Measurements from ENCODE around the gene CLIP2. TPM values are rescaled to one million over a fixed set of nuclear protein-coding genes. Genes with fewer than 3 reads are reported as not detected.

The CLIP2 gene
- total and polyA plus RNA-seq, 2 donors from 2014 or later: 5.8 to 19.1 TPM

DNA sequence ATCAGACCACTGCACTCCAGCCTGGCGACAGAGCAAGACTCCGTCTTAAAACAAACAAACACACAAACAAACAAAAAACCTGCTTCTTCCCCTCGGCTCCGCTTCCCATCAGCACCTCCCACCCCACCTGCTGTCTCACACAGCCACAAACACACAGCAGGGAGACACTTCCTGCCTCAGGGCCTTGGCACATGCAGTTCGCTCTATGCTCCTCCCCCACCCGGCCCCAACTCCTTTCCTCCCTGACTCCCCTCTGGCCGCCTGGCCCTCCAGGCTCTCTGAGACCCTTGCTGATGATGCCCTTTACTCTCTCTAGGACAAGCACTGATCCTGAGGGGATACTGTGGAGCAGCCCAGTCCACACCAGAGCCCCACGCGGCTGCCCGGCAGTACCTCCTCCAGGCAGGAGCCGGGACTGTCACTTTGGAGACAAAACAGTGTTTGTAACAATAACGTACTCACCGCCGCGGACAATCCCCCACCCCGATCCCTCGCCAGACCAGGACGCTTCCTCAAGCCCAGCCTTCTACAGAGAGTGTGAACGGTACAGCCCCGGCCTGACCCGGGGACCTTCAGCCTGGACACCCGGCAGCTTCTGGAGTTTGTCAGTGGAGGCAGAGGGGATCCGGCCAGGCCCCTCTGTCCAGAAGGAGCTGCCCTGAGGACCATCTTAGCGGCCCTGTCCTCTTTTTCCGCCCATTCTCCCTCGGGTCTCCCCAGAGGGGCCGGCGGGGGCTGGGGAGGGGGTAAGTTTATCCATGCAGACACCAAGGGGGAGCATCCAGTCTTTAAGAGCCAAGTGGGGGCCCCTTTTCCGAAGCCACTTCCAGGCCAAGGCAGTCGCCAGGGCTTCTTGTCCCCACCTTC lies 114.5 kb downstream of the CLIP2 start:
- FAIRE-seq: no peak
- Histone ChIP-seq H3K9ac (ENCODE audit: low read length in 3 of 3) (no peak overlapping the region), H3K27ac (ENCODE audit: low read depth in 2 of 2, low read length in 2 of 2) (no peak overlapping the region), H3K27me3 (ENCODE audit: control insufficient read depth, insufficient read depth, low read length) (no peaks in the 10 kb centered on the region), H3K4me1 (ENCODE audit: control insufficient read depth in 2 of 3, insufficient read depth in 2 of 3, low read depth in 1 of 3, low read length in 3 of 3) (no peaks in the 10 kb centered on the region), H3K9me3 (ENCODE audit: control insufficient read depth in 2 of 3, insufficient read depth in 1 of 3, low read length in 3 of 3) (no peaks in the 10 kb centered on the region), H3K36me3 (ENCODE audit: control insufficient read depth in 2 of 3, insufficient read depth in 3 of 3, low read length in 3 of 3) (no peaks in the 10 kb centered on the region), H3K4me3 (ENCODE audit: low read length in 3 of 3) (no peak overlapping the region)
- TF ChIP-seq, protein P1, sequence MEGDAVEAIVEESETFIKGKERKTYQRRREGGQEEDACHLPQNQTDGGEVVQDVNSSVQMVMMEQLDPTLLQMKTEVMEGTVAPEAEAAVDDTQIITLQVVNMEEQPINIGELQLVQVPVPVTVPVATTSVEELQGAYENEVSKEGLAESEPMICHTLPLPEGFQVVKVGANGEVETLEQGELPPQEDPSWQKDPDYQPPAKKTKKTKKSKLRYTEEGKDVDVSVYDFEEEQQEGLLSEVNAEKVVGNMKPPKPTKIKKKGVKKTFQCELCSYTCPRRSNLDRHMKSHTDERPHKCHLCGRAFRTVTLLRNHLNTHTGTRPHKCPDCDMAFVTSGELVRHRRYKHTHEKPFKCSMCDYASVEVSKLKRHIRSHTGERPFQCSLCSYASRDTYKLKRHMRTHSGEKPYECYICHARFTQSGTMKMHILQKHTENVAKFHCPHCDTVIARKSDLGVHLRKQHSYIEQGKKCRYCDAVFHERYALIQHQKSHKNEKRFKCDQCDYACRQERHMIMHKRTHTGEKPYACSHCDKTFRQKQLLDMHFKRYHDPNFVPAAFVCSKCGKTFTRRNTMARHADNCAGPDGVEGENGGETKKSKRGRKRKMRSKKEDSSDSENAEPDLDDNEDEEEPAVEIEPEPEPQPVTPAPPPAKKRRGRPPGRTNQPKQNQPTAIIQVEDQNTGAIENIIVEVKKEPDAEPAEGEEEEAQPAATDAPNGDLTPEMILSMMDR (IDR thresholded peaks at IDR 0.05; ENCODE audit: borderline replicate concordance, extremely low read depth, insufficient read depth): no peak
- DNase-seq: peak in 2 of 5 donors; percentile 39 to 65
- intact Hi-C loops (cut with DNase I): loop anchor here (5.0 kb wide), 1 partner anchor 196 kb away; no protein-coding TSS in a partner anchor

DNA sequence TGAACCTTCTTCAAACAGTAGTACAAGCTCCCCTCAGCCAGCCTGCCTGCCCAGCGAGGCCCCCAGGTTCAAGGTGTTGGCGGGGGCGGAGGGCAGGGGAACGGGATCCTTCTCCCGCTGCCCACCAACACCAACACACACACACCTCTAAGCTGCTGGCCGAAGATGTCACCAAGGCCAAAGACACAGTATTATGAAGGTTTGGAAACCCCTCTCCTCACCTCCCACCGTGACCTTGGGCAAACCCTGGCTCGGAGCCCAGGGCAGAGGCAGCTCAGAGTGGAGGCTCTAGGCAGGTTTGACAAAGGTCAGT lies 115.1 kb downstream of the CLIP2 start:
- H3K27me3 ChIP-seq (ENCODE audit: control insufficient read depth, insufficient read depth, low read length): no peaks in the 10 kb centered on the region
- FAIRE-seq (no peak), DNase-seq (peak in 1 of 5 donors; percentile 32)
- H3K9me3 ChIP-seq (ENCODE audit: control insufficient read depth in 2 of 3, insufficient read depth in 1 of 3, low read length in 3 of 3): no peaks in the 10 kb centered on the region
- H3K36me3 ChIP-seq (ENCODE audit: control insufficient read depth in 2 of 3, insufficient read depth in 3 of 3, low read length in 3 of 3): no peaks in the 10 kb centered on the region
- no peak overlapping the region for H3K9ac ChIP-seq (ENCODE audit: low read length in 3 of 3)
- H3K4me3 ChIP-seq (ENCODE audit: low read length in 3 of 3): no peak overlapping the region
- TF ChIP-seq, protein P1 (IDR thresholded peaks at IDR 0.05; ENCODE audit: borderline replicate concordance, extremely low read depth, insufficient read depth): no peak
- intact Hi-C loops (cut with DNase I): loop anchor here (5.0 kb wide), 1 partner anchor 197 kb away; no protein-coding TSS in a partner anchor
- no peak overlapping the region for H3K27ac ChIP-seq (ENCODE audit: low read depth in 2 of 2, low read length in 2 of 2)
- H3K4me1 ChIP-seq (ENCODE audit: control insufficient read depth in 2 of 3, insufficient read depth in 2 of 3, low read depth in 1 of 3, low read length in 3 of 3): no peaks in the 10 kb centered on the region

DNA sequence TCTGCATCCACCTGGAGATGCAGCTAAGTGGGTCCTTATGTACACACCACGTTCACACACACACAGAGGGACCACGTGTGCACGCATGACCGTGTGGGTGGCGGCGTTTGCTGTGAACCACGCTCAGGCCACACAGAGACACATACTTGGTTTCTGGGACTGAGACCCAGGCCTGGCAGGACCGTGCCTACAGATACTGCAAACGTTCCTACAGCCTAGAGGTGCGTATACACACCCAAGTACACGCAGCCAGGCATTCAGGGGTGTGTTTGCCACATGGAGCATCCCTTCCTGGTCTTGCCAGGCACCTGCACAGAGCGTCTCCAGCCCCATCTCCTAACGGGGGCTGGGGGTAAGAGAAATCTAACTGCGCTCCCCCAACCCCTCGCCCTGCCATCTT lies 115.5 kb downstream of the CLIP2 start:
- Histone ChIP-seq H3K27ac (ENCODE audit: low read depth in 2 of 2, low read length in 2 of 2) (no peak overlapping the region), H3K27me3 (ENCODE audit: control insufficient read depth, insufficient read depth, low read length) (no peaks in the 10 kb centered on the region), H3K4me3 (ENCODE audit: low read length in 3 of 3) (no peak overlapping the region), H3K4me1 (ENCODE audit: control insufficient read depth in 2 of 3, insufficient read depth in 2 of 3, low read depth in 1 of 3, low read length in 3 of 3) (no peaks in the 10 kb centered on the region), H3K9ac (ENCODE audit: low read length in 3 of 3) (no peak overlapping the region), H3K36me3 (ENCODE audit: control insufficient read depth in 2 of 3, insufficient read depth in 3 of 3, low read length in 3 of 3) (no peaks in the 10 kb centered on the region), H3K9me3 (ENCODE audit: control insufficient read depth in 2 of 3, insufficient read depth in 1 of 3, low read length in 3 of 3) (no peaks in the 10 kb centered on the region)
- TF ChIP-seq, protein P1 (IDR thresholded peaks at IDR 0.05; ENCODE audit: borderline replicate concordance, extremely low read depth, insufficient read depth): no peak
- DNase-seq (peak in 1 of 5 donors; percentile 32), FAIRE-seq (no peak)
- intact Hi-C loops (cut with DNase I): loop anchor here (5.0 kb wide), 1 partner anchor 197 kb away; no protein-coding TSS in a partner anchor

All from kidney (tissue), 14 donors.